NCI-H2107 treated with DMSO at 0.1 percent for 48 hours (cell line): Measurements from ENCODE around the gene KIF5A.

ENCODE experiments used
- DNase-seq: peaks from one replicate; lab custom pipeline; 2025; ENCODE audit not compliant: unreplicated experiment; lab: John Stamatoyannopoulos, UW

KIF5A gene

GRCh38 chr12:57604992-57605810, 55.4 kb downstream of the KIF5A start:
- DNase-seq: no peak

GRCh38 chr12:57605811-57606311, 56.0 kb downstream of the KIF5A start:
- no peak for DNase-seq

- no peak for DNase-seq
These were observed 56.6 kb downstream of the KIF5A start for GRCh38 chr12:57606399-57606798.

GRCh38 chr12:57606821-57607220, 57.0 kb downstream of the KIF5A start:
- no peak for DNase-seq

GRCh38 chr12:57607958-57608663, 58.3 kb downstream of the KIF5A start:
- DNase-seq: no peak

- DNase-seq: no peak
These were observed 59.4 kb downstream of the KIF5A start for GRCh38 chr12:57609101-57609780.

- no peak for DNase-seq
These were observed 60.1 kb downstream of the KIF5A start for GRCh38 chr12:57609781-57610553.

- DNase-seq: no peak
These were observed 60.8 kb downstream of the KIF5A start for GRCh38 chr12:57610554-57611107.

GRCh38 chr12:57611108-57611826, 61.4 kb downstream of the KIF5A start, which contains the start of gene ARHGEF25:
TSS of gene ARHGEF25 (plus strand) at chr12:57611435. CDS start at chr12:57611895, 460 bp downstream.
- peak; percentile 16 for DNase-seq

GRCh38 chr12:57611827-57612710, 62.2 kb downstream of the KIF5A start:
- no peak for DNase-seq

- no peak for DNase-seq
These were observed 63.0 kb downstream of the KIF5A start for GRCh38 chr12:57612711-57613426.

GRCh38 chr12:57613427-57614109, 63.7 kb downstream of the KIF5A start:
- no peak for DNase-seq

GRCh38 chr12:57614178-57614947, 64.5 kb downstream of the KIF5A start:
- no peak for DNase-seq

GRCh38 chr12:57614948-57615500, 65.2 kb downstream of the KIF5A start:
- no peak for DNase-seq

GRCh38 chr12:57615637-57616036, 65.8 kb downstream of the KIF5A start:
- no peak for DNase-seq

GRCh38 chr12:57616383-57617101, 66.7 kb downstream of the KIF5A start:
- DNase-seq: no peak
